Astrocyte (in vitro differentiated cells and primary cell): ENCODE measurements around the gene PLPPR1.

ENCODE experiments used
- CTCF ChIP-seq: IDR thresholded peaks from 2 replicates; pipeline ENCODE4 v1.5.1; 2011; ENCODE audit warnings: low read depth, mild to moderate bottlenecking, inconsistent platforms, low read length, moderate library complexity; ENCODE audit not compliant: insufficient read depth
- EZH2 ChIP-seq: IDR thresholded peaks from 2 replicates; pipeline ENCODE4 v1.6.1; 2012; ENCODE audit warnings: mild to moderate bottlenecking, low read length, inconsistent platforms; ENCODE audit not compliant: insufficient read depth

DNA sequence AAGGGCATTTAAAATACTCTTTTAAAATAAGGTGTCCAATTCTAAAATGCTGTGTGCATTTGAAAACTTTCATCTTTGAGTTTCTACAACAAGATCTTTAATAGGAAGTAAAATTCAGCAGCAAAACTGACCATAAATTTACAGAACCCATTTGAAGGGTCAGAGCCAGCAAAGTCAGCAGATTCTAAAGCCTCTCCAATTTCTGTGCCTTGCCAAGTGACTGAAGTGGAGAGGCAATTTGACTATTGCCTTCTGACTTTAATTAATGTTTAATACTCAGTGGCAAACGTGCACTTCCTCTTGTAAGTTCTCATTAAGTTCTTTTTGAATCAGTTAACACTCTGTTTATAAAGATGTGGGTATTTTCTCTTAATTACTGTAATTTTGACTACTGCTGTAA is 201.1 kb downstream of the PLPPR1 start:
- TF ChIP-seq EZH2 = no peak
- no peak for TF ChIP-seq CTCF
